ENCODE measurements around the gene RPS16. TPM values are rescaled to one million over a fixed set of nuclear protein-coding genes. Genes with fewer than 3 reads are reported as not detected.

RPS16 gene
- total and polyA plus RNA-seq, 2 of the 13 experiments (the other 11 are each of a cell fraction or from before 2014, with no cell fraction given) = 488 to 2,583 TPM

DNA sequence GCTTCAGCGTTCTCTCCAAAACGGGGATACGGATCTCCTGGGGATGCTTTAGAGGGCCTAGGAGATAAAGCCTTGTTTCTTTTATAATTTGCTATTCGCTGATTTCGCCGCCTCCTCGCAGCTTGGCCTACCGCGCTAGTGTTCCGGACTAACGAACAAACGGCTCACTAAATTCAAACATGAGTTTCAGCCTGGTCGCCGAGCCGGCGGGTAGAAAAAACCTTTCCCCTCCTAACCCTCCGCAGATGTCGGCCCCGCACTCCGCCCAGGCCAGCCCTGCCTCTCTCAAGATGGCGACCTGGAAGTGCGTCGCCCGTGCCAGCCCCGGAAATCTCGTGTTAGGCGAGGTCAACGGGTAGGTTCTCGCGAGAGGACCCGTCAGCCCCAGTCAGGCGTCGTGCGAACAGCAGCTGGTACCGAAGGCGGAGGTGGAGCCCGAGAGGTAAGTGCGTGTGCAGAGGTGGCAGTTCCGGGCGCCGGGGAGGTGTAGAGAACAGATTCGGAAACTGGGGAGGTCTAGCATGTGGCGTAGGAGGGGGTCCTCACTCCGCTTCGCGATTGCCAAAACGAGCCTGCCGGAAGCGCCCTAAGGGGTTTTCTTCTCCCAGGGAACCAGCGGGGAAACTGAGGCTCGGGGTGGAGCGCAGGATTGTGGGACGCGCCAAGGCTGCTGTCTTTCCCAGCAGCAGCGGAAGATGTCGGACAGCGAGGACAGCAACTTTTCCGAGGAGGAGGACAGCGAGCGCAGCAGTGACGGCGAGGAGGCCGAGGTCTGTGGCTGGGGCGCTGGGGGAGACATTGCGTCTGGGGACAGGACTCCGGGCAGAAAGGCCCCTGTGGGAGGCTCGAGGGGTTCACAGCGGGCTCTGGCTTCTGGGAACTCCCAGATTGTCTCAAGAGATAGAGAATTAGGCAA, 9.7 kb upstream of the RPS16 start, which contains the start of gene SUPT5H (continued):
- no peak; the same call in 1 of the 2 replicates for TF ChIP-seq ZNF503 (CRISPR knock-in tag; IDR thresholded peaks at IDR 0.05)
- TF ChIP-seq, protein P1, sequence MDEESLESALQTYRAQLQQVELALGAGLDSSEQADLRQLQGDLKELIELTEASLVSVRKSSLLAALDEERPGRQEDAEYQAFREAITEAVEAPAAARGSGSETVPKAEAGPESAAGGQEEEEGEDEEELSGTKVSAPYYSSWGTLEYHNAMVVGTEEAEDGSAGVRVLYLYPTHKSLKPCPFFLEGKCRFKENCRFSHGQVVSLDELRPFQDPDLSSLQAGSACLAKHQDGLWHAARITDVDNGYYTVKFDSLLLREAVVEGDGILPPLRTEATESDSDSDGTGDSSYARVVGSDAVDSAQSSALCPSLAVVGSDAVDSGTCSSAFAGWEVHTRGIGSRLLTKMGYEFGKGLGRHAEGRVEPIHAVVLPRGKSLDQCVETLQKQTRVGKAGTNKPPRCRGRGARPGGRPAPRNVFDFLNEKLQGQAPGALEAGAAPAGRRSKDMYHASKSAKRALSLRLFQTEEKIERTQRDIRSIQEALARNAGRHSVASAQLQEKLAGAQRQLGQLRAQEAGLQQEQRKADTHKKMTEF (CRISPR knock-in tag; IDR thresholded peaks at IDR 0.05) = peak; percentile 92
- no peak for TF ChIP-seq EZH2 (conservative IDR thresholded peaks at IDR 0.05; ENCODE audit: low read depth, low read length)
- TF ChIP-seq, protein P2, sequence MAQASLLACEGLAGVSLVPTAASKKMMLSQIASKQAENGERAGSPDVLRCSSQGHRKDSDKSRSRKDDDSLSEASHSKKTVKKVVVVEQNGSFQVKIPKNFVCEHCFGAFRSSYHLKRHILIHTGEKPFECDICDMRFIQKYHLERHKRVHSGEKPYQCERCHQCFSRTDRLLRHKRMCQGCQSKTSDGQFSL (CRISPR knock-in tag; IDR thresholded peaks at IDR 0.05) = 0 out of 2 replicates have a peak, but pooled peaks have one; percentile 59
- TF ChIP-seq ZBTB8A (CRISPR knock-in tag; IDR thresholded peaks at IDR 0.05; ENCODE audit: borderline replicate concordance, low read depth) = peak; percentile 47; the same call in 1 of the 2 replicates
- TF ChIP-seq ZSCAN25 (CRISPR knock-in tag; IDR thresholded peaks at IDR 0.05) = no peak; the same call in 1 of the 2 replicates
- peak; percentile 14; the same call in 1 of the 2 replicates for TF ChIP-seq JUND (CRISPR knock-in tag; IDR thresholded peaks at IDR 0.05)
- TF ChIP-seq HNRNPUL1 (IDR thresholded peaks at IDR 0.05; ENCODE audit: low read depth, low read length) = no peak
- TF ChIP-seq RCOR2 (CRISPR knock-in tag; IDR thresholded peaks at IDR 0.05) = no peak
- TF ChIP-seq CREBL2 (CRISPR knock-in tag; IDR thresholded peaks at IDR 0.05; ENCODE audit: borderline replicate concordance) = peak; percentile 96; the same call in 1 of the 2 replicates
- no peak for TF ChIP-seq XBP1 (CRISPR knock-in tag; IDR thresholded peaks at IDR 0.05)
- no peak; the same call in 1 of the 2 replicates for TF ChIP-seq ZNF772 (CRISPR knock-in tag; IDR thresholded peaks at IDR 0.05)
- TF ChIP-seq ZNF883 (CRISPR knock-in tag; IDR thresholded peaks at IDR 0.05; ENCODE audit: not compliant biosample characterization) = peak; percentile 92
- peak; percentile 86 for TF ChIP-seq RXRB (CRISPR knock-in tag; IDR thresholded peaks at IDR 0.05; ENCODE audit: borderline replicate concordance)
- no peak for TF ChIP-seq PBX2 (CRISPR knock-in tag; IDR thresholded peaks at IDR 0.05)
- TF ChIP-seq HINFP (CRISPR knock-in tag; IDR thresholded peaks at IDR 0.05; ENCODE audit: low read depth) = peak; percentile 83; the same call in 1 of the 2 replicates
- TF ChIP-seq MEF2D (CRISPR knock-in tag; IDR thresholded peaks at IDR 0.05) = peak; percentile 69
- TF ChIP-seq, protein P3, sequence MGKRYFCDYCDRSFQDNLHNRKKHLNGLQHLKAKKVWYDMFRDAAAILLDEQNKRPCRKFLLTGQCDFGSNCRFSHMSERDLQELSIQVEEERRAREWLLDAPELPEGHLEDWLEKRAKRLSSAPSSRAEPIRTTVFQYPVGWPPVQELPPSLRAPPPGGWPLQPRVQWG (CRISPR knock-in tag; IDR thresholded peaks at IDR 0.05; ENCODE audit: borderline replicate concordance, low read depth) = no peak
- no peak for TF ChIP-seq ZBTB21 (CRISPR knock-in tag; IDR thresholded peaks at IDR 0.05)

Data from HepG2 (cell line).